GM18909 (cell line): ENCODE results near the gene ASB16.
A peak's percentile ranks its signal among the peaks of the same experiment; 100 is the strongest.

Experiments used
- ATAC-seq: cut with Tn5 transposase; IDR thresholded peaks from one replicate; pipeline ENCODE4 v1.9.1; 2021; ENCODE audit warnings: mild to moderate bottlenecking; ENCODE audit not compliant: unreplicated experiment, poor library complexity

ASB16 gene

DNA sequence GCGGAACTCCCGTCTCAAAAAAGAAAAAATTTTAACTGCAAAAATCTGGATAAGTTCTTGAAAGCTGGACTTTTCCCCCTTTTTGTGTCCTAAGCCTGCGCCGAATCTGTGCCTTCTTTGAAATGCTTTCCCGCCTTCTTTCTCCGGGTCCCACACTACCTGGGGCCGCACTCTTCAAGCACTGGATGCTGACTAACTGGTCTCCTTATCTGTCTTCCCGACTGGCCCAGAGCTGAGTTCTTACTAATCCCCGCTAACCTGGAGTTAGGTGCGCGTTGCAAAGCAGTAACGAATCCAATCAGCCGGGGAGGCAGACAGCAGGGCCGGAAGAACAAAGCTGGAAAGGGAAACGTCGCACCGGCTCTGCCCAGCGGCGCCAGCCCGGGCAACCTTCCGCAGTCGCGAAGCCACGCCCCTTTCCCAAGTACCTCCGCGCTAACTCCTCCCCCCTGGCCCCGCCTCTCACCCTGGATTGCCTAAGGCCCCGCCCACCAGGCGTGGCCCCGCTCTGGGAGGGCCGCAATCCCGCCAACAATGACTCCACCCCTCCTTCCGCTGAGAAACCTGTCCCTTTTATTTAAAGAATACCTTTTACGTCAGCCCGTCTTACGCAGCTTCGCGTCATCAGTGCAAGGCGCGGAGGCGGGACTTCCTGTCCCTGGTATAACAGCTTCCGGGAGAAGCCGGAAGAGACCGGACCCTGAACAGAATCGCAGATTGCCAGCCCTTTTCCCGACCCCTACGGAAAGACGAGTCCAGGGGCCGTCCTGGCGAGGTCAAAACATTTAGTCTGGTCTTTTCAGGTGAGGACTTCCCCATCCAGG, 16.0 kb downstream of the ASB16 start, which contains the start of gene TMUB2:
Gene TMUB2 (plus strand): TSS at position 666 of the 824 bp plus-strand sequence. CDS start 737 bp downstream, outside the sequence.
- ATAC-seq: peak; percentile 90

DNA sequence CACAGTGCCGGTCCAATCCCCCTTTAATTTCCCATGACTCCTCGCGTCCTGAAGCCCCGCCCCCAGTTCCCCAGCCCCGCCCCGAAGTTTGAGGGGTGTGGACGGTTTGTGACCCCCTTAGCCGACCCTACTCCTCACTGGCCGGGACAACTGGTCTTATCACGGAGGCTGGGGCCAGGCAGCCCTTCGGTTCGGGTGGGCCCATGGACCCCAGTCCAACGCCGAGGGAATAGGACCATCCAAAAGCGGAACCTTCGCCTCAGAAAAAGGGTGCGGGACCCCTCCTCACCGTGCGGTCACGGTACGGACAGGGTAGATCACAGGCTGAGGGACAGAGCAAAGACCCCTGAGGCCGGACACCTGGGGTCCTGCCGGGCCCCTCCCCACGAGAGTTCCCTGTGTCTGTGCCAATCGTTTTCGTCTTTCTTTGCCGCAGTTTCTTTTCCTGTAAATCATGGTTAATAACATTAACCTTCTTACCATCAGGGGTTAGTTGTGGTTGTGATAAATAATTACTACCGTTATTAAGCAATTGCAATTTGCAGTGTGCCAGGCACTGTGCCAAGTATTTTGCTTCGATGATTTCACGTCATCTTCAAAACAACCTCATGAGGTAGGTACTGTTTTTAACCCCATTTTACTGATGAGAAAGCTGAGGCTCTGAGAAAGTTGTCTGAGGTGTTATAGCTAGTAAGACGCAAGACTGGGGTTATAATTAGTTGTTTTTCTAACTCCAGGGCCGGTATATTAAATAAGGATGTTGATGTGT, 16.8 kb downstream of the ASB16 start:
- ATAC-seq: peak; percentile 45

DNA sequence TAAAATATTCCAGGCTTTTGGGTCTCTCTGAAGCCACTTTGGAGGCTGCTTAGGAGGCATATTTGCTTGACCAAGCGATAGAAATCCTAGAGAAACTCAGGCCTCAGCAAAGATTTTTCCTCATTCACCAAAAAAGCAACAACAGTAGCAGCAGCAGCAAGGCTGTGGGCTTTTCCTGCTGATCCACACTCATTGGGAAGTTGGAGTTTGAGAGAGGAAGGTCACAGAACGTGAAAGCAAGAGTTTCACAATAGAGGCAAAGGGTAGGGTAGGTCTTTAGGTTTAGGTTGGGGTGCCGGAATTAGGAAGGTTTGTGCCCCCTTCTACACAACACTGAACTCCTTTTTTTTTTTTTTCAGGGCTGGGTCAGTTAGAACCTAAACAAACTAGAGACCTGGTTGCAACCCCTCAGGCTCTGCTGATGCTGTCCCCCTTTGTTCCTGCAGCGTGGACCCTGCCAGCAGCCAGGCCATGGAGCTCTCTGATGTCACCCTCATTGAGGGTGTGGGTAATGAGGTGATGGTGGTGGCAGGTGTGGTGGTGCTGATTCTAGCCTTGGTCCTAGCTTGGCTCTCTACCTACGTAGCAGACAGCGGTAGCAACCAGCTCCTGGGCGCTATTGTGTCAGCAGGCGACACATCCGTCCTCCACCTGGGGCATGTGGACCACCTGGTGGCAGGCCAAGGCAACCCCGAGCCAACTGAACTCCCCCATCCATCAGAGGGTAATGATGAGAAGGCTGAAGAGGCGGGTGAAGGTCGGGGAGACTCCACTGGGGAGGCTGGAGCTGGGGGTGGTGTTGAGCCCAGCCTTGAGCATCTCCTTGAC, 18.3 kb downstream of the ASB16 start:
- ATAC-seq: no peak

DNA sequence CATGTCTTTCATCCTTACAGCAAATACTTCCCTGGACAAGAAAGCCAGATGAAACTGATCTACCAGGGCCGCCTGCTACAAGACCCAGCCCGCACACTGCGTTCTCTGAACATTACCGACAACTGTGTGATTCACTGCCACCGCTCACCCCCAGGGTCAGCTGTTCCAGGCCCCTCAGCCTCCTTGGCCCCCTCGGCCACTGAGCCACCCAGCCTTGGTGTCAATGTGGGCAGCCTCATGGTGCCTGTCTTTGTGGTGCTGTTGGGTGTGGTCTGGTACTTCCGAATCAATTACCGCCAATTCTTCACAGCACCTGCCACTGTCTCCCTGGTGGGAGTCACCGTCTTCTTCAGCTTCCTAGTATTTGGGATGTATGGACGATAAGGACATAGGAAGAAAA, 20.0 kb downstream of the ASB16 start:
- no peak for ATAC-seq

DNA sequence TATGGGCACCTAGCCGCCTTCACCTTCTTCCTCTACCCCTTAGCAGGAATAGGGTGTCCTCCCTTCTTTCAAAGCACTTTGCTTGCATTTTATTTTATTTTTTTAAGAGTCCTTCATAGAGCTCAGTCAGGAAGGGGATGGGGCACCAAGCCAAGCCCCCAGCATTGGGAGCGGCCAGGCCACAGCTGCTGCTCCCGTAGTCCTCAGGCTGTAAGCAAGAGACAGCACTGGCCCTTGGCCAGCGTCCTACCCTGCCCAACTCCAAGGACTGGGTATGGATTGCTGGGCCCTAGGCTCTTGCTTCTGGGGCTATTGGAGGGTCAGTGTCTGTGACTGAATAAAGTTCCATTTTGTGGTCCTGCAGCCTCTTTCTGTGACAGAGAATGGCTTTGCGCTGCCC, 20.9 kb downstream of the ASB16 start:
- ATAC-seq: no peak

DNA sequence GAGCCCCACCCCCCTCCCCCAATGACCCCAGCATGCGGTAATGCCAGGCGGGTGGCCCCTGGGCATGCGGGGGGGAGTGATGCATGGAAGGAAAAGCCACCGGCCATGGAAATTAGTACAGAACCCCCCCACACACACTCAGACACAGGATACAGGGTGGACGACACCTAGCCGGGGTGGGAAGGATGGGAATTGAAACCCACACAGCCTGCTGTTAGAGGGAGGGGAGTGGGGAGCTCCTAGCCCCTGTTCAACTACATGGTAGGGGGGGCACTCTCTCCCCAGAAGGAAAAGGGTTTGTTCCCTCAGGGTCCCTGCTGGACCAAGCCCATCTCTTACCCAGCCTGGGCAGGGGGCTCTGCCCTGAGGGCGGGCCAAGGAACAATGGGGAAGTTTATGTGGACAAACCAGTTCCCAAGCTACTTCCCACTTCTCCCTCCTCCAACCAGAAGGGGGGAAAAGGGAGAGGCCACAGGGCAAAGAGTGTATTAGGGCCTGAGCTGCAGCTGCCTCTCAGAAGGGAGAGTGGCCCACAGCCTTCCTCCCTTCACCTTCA, 21.5 kb downstream of the ASB16 start:
- no peak for ATAC-seq

DNA sequence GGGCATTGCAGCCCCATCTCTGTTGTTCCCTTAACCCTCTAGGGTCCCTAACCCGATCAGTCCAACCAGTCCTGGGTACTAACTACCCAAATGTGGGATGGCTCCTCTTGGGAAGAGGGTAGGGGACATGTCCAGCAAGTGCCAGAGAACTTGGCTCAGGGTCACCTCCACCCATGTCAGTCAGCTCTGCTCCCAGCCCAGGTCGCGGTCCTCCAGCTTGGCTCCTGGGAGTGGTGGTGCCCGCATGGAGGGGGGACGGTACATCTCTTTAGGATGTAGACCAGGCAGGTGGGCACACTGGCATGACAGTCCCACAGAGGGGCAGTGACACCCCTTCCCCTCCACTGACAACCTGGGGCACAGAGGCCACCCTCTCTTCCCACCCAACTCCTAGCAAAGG, 22.2 kb downstream of the ASB16 start:
- ATAC-seq: no peak

DNA sequence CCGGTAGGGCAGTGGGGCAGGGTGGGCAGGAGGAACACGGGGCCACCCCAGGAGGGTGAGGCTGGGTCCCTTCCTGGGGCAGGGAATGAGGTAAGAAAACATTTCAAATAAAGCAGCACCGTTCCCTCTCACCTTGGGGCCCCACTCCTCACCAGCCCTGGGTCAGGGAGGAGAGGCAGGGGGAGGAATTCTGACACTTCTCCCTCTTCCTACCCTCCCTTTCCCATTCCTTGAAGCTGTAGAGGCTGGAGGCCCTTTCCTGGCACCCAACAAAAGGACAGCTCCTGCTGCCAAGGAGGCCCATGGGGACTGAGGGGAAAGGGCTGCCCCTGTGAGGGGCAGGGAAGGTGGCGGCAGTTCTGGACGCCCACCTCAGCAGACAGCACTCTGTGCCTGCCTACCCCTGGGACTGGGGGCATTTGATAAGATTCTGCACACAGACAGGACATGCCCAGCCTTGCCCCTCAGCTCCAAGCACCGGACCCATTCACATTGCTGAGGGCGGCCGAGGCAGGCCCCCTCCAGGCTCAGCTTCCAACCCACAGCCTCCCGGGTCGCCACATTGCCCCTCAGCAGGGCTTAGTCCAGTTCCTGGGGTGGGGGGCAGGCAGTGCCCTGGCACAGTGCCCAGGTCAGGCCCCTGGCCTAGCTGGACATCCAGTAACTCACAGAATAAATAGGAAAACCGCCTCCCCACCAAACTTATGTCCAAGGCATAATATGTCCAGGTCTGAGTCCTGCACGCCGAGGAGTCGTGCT, 23.0 kb downstream of the ASB16 start:
- no peak for ATAC-seq

DNA sequence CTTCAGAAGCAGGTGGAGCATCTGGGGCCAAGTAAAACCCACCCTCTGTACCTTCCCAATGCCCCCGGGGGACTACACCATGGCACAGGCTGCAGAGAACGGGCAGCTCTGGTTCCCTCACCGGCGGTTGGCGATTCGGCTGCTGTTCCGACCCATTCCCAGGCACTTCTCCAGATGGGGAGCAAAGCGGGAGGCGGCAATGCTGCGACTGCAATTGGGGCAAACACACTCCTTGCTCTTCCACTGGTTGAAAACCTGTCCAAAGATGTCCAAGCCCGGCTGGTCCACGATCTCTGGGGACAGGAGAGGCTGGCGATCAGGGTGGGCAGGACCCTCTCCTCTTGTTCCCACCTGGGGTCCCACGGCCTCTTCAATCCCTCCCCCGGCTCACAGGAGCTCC, 26.6 kb downstream of the ASB16 start:
- no peak for ATAC-seq

DNA sequence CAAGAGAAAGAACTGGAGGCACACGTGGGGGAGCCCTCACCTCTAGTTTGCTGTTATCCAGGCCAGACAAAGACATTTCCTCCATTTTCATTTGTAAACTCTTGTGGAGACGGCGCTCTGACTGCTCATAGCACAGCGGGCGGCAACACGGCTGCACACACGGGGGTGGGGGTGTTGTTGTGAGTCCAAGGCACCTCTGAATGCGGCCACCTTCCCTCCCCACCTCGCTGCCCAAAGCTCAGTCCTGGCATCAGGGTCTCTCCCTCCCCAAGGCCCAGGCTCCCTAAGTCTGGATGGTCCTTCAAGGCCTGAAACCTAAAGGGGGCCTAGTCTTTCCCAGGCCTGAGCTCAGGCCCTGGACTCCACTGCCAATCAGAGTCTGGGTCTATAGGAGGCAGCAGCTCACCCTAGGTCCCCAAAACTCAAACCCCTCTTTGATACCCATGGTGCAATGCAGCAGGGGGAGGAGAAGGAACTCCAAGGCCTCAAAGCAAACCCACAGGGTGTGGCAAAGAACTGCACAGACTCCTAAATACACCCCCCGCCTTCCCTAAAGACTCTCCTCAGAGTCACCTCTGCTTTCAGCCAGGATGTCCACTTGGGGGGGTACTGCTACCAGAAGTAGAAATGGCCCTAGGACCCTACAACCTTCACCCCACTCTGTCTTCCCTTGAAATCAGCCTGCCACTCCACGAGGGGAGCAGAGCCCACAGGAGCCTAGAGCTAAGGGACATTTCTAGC, 27.6 kb downstream of the ASB16 start:
- no peak for ATAC-seq

DNA sequence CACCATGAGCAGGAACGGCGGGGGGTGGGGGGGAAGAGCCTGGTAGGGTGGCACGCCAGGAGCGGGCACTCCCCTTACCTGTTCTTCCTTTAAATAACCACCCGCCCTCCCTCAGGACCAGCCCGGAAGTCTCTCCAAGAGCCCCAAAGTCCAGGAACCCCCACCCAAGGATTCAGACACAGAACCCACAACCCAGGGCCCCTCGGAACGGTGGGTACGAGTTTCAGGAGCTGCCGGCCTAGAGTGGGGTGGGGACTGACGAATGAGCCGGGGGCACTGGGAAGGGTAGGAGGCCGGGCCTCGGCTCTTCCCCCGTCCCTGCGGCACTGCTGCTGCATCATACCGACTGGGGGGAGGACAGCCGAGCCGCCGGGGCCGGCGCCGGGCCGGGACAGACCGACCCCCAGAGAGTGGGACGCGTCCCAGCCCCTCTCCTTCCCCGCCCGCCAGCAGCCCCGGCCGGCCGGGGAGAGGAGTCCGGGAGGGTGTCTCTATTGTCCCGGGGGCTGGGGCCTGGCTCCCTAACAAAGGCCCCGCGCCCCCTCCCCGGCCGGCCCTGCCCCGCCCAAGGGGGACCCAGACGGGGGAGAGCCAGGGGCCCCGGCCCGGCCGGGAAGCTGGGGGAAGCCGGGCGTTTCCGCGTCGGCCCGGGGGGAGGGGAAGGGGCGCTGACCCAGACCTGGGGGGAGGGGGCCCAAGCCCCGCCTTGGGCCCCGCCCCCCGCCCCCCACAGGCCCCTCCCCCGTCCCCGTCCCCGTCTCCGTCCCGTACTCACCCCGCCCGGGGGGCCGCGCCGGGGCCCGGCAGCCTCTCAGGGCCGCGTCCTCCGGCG, 28.4 kb downstream of the ASB16 start:
- ATAC-seq: peak; percentile 23

DNA sequence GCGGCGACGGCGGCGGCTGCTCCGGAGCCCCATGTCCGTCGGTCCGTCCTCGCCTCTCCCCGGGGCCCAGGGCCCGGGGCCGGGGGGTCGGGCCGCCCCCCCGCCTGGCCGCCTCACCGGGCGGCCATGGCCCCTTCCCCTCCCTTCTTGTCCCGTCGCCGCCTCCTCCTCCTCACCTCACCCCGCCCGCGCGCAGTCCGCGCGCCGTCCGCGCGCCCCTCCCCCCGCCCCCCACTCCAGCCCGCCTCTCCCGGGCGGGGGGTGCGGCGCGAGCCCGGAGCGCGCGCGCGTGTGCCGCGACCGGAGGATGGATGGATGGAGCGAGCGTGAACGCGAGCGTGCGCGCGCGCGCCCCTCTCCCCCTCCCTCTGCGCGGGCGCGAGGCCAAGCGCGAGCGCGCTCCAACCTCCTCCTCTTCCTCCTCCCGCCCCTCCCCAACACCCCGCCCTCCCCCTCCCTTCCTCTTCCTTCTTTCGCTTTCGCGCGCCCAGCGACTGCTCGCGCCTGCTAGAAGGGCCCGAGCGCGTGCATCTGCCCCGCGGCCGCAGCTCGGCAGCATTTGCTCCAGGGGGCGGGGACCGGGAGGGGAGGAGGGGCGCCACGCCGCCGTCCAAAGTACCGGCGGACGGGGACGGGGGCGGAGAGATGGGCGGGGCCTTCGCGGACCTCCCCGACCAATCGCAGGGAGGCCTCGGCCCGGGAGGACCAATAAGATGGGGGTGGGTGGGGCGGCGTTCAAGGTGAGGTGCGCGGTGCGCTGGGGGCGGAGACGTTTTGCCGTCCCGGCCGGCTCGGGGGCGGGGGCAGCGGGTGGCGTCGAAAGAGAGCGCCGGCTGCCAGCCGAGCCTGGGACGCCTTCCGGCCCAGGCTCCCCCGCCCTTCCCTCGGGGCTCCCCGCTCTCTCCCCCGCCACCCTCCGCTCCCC, 29.3 kb downstream of the ASB16 start, which contains the start of gene ATXN7L3:
Gene ATXN7L3 (minus strand): TSS at position 332 of the 925 bp plus-strand sequence. CDS start 1,814 bp downstream, outside the sequence.
- ATAC-seq: peak; percentile 70

DNA sequence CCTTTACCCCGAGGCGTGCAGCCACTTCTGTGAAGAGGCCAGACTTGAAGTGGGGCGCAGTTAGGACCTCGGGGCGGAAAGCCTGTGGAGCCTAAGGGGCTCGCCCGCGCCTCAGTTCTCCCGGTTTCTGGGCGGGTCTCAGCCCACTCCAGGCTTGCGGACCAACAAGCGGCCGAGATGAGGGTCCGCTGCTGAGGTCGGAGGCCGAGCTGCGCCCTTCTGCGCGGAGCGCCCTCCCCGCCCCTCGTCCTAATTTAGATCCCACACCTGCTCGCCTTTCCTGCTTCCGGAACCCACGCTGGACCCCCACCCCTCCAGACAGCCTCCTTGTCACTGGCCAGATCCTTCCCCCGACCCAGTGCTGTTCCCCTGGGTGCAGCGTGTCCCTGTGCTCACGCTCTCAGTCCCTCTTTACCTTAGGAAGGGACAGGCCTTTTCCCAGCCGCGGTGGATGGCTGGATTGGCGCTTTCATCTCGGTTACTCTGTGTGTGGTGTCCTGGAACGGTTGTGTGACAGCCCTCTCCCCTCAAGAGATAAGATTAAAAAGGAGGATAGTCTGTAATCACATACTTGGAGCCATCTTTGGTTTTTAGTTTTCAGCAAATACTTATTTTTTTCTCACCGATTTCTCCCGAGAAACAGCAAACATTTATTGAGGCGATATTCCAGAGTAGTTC, 30.1 kb downstream of the ASB16 start:
- ATAC-seq: no peak

DNA sequence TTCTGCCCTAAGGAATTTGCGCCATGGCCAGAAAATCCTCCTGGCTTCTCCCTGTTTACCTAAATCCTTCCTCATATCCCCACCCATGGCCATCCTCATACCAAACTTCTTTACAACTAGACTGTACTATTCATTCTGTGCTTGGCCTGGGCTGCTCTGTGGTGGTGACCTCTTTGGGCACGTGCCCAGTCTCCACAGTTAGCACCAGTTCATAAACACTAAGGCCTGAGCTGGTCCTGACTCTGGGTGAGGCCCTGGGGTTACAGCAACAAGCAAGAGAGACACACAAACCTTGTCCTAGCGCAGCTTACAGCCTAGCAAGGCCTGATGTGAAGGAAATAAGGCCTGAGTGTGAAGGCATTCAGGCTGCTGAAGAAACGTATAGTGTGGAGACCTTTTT, 32.3 kb downstream of the ASB16 start:
- no peak for ATAC-seq

DNA sequence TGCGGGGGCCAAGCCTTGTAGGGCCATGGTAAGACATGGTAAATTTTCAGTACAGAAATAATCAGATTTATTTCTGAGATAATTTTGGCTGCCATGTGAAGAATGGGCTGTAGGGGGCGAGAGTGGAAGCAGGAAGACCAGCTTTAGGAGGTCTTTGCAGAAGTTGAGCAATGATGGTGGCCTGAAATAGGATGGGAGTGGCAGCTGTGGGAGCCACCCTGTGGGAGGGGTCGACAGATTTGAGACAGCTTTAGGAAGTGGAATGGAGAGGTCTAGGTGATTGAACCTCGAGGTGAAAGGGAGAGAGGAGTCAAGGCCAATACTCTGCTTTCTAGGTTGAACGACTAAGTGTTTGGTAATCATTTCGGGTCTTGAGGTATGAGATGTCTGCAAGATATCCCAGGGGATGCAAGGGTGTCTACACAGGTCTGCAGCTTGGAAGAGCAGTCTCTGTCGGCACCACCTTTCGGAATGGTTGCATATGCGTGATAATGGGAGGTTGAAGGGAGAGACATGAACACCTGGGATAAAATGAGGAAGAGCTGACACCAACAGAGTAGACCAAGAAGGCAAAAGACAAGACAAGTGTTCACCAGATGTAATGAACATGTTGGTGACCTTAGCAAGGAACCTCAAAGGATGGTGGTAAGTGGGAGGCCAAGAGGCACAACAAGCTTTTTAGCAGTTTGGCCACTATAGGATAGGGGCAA, 33.4 kb downstream of the ASB16 start:
- no peak for ATAC-seq

DNA sequence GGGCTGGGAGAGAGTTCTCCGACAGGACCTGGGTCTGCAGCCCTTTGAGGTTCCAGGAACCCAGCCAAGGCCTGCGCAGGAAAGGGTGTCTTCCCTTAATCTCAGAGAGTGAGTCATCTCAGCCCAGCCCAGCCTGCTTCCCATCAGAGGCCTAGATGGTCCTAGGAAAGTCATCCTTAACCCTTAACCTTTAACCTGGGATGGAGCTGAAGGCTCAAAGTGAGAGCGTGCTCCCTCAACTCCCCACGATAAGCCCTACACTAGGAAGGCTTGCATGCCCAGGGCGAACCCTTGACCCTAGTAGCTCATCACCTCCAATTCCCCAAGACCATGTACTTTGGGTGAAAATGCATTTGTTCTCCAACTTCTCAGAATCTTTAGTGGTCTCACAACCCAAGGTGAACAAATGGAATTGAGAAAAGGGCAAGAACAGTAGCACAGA, 34.0 kb downstream of the ASB16 start:
- ATAC-seq: no peak
